ENCODE data around the gene OR2S2.
"Not testable (repeated sequence)": the region's sequence is repeated elsewhere in the genome, so short reads cannot be mapped to it uniquely, and the experiment has no call there.

OR2S2 gene

DNA sequence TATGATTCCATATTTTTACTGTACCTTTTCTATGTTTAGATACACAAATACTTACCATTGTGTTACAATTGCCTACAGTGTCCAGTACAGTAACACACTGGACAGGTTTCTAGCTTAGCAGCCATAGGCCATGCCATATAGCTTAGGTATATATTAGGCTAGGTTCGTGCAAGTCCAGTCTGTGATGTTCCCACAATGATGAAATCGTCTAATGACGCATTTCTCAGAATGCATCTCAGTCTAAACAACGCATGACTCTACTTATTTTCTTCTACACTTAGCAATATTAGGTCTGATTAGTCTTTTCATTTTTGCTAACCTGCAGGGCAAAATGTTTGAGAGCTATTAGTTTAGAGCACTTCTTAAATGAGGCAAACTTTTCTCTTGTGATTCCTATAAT, 22.7 kb downstream of the OR2S2 start:
- in situ Hi-C loops (cut with HindIII; ENCODE audit: low sequenced_read_pairs): no loop called here

DNA sequence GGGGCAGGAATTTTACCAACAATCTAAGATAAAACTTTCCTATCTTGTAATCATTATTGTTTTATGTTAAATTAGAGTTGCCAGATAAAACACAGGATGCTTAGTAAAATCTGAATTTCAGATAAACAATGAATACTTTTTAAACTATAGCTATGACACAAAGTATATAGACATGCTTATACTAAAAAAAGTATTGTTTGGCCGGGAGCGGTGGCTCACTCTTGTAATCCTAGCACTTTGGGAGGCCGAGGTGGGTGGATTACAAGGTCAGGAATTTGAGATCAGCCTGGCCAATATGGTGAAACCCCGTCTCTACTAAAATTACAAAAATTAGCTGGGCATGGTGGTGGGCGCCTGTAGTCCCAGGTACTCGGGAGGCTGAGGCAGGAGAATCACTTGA, 23.9 kb downstream of the OR2S2 start:
- in situ Hi-C loops (cut with HindIII; ENCODE audit: low sequenced_read_pairs): not testable (repeated sequence)

DNA sequence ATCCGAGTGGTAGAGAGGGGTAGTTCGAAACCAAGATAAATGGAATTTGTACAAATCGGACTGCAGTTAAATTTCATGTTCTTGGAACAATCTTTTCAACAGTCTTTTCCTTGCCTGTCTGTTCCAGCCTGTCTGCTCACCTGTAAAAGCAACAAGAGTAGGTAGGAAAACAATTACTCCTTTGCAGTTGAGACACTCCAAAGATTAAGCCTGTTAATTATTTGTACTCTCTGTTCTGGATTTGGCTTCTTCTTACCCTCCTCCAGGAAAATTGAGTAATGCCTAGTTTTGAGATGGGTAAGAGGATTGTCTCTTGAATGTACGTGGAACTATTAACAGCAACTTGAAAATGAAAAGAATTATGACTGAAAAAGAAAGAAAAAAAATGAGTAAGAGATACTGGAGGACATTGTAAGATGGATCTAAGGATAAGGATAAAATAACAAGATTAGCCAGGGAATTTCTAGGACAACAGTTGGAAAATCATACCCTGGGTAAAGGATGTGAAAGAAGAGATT, 24.3 kb downstream of the OR2S2 start:
- in situ Hi-C loops (cut with HindIII; ENCODE audit: low sequenced_read_pairs): no loop called here

DNA sequence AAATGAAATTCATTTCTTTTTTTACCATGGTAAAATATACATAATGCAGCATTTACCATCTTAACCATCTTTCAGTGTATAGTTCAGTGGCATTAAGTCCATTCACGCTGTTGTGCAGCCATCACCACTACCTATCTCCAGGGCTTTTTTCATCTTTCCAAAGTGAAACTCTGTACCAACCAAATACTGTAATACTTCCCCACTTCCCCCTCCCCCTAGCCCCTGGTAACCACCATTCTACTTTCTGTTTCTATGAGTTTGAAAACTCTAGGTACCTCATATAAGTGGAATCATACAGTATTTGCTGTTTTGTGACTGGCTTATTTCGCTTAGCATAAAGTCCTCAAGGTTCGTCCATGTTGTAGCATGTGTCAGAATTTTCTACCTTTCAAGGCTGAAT, 25.2 kb downstream of the OR2S2 start:
- in situ Hi-C loops (cut with HindIII; ENCODE audit: low sequenced_read_pairs): no loop called here

DNA sequence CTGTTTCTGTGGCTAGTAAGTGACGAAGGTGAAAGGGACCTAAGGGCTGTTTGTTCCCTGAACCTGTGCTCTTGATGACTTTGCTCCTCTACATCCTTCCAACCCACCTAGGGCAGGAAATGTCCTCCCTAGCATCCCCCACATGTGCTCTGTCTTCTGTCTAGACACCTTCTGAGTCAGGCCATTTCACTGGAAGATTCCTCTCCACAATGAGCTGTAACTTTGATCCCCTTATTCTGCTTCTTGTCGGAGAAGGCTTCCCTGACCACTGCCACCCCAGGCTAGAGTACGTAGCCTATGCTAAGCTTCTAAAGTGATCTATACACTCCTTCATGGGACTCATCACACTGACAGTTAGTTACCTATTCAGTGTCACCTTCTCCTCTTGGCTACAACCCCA, 27.0 kb downstream of the OR2S2 start:
- in situ Hi-C loops (cut with HindIII; ENCODE audit: low sequenced_read_pairs): no loop called here

DNA sequence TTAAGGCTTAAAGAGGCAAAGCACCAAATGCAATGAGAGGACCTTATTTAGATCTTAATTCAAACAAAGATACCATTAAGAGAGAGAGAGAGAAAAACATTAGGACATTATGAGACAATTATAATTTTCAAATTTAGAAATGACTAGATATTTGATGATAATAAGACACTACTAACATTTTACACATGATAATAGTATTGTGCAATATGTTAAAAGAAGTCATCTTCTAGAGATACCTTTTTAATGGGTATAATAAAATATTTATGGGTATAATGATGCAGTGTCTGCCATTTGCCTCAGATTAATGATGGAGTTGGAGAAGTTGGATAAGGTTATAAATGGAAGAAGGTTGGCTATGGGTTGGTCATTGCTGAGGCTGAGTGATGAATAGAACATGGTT, 27.4 kb downstream of the OR2S2 start:
- in situ Hi-C loops (cut with HindIII; ENCODE audit: low sequenced_read_pairs): no loop called here

DNA sequence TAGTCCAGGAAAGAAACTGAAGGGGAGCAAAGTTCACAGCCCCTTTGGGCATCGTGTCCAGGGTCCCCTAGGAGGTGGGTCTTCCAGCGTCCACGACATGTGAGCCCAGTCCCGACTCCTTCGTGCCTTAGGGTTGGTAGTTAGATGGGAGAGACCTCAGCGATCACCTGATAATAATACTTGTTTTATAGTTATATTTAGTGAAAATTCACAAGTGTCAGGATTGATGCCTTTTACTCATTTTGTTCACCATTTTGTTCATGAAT, 28.6 kb downstream of the OR2S2 start:
- in situ Hi-C loops (cut with HindIII; ENCODE audit: low sequenced_read_pairs): no loop called here

DNA sequence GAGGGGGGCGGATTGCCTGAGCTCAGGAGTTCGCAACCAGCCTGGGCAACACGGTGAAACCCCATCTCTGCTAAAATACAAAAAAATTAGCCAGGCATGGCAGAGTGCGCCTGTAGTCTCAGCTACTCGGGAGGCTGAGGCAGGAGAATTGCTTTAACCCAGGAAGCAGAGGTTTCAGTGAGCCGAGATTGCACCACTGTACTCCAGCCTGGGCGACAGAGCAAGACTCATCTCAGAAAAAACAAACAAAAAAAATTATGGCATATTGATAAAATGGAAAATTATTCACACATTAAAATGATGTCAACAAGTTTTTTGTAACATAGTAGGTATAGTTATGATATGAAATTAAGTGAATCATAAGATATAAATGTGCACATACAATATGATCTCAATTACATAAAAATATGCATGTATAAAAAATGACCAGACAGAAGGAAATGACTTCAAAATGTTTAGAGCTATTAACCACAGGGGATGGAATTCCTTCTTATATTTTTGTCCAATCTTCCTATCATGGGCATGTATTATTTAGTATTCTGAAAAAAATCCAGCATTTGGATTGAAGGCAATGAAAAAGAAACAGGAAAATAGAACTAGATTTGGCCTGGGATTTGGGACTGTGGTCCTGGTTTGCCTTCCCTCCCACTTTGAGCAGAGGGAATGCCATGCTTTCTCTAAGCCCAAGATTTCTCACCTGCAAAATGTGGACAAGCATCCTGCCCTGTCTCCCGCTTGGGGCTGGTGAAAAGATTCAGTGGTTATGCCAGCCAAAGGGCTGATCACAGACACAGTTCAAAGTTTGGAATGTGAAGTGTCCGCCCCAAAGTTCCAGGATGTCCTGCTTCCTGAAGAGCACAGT, 29.1 kb downstream of the OR2S2 start:
- in situ Hi-C loops (cut with HindIII; ENCODE audit: low sequenced_read_pairs): no loop called here

DNA sequence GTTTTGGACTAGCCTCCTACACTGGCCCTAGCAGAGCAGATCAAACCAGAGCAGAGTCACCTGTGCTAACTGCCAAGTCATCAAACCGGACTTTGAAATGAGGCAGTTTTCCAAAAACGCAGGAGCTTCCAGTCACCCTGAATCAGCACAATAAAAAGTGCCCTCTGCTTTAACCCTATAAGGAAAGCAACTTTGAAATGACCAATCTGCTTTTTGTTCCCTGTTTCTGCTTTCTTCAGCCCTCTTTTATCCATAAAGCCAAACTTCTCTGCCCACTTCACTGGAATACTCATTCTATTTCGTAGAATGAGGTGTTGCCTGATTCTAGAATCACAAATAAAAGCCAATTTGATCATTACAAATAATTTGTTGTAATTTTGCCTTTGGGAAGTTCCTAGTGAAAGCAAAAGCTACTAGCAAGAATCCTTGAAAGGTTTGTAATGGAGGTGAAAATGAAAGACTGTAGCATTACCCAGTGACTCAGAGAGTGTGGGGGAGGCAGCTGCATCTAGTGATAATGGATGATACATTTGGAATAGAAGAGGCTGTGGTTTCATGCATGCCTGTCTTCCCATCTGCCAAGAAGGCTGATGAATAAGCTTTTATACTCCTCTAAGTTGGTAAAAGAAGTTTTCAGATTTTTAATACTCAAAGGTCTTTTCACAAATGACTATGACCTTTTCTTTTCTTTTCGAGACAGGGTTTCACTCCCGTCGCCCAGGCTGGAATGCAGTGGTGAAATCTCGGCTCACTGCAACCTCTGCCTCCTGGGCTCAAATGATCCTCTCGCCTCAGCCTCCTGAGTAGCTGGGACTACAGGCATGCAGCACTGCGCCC, 33.8 kb downstream of the OR2S2 start:
- in situ Hi-C loops (cut with HindIII; ENCODE audit: low sequenced_read_pairs): no loop called here

DNA sequence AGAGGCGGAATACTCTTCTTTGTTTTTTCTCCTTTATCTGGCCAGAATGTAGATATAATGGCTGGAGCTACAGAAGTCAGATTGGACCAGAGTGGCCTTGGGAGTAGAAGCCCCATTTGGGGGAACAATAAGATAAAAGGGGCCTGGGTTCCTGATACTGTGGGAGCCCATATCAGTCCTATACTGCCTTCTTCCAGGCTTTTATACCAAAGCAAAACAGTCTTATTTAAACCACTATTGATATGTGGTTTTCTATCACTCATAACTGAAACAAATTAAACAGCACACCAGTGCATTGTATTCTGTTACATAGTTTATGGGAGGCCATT, 34.4 kb downstream of the OR2S2 start:
- in situ Hi-C loops (cut with HindIII; ENCODE audit: low sequenced_read_pairs): no loop called here

DNA sequence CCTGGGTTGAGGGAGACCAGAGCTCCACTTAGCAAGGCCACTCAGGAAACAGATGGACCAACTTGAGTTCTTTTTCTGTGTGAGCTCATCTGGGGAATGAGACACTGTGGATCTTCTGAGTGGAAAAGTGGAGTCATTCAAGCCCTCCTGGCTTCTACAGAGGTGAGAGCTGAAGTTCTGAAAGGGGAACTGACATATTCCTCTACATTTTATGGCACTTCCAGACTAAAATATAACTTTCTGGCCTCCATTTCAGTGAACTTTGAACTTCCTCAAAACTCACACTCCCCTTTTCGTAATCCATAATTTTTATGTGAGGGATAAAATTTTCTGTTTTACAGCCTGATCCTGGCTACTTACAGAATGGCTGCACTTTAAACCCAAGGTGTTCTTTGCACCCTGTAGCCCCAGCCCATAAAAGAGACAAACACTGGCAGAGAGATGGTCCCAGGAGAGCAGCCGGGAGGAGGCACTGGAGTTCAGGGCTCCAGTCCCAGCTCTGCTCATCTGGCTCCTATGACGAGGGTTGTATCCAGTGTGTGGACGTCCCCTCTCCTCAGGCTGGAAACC, 37.8 kb downstream of the OR2S2 start:
- in situ Hi-C loops (cut with HindIII; ENCODE audit: low sequenced_read_pairs): no loop called here

DNA sequence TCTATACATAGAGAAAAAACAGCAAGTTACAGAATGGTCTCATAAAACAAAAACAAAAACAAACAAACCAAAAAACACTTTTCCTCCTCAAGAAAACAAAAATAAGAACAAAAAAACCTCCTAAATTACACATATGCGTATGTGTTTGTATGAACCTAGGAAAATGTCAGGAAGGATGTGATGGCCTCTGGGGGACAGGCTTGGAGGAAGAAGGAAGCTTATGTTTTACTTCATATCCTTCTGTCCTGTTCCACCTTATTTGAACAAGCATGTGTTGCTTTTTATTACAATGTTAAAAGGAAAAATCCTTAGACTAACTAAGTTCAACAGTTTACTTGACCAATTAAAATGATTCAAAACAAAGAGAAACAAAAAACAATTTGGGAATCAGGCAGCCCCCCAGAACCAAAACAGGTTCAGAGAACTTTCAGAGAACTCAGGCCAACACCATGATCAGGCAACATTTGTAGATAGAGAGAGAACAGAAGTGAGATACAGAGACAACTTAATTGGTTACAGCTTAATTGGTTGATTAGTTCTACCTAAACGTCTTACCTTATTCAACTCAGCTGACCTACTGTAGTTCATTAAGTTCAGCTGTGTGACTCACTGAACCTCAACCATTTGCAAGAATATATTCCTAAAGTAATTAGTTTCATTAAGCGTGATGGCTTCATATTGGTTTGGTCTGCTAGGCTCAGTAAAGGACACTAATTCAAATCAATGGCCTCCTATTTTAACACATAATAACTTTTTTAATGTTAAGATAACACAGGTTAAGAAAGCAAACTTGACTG, 38.5 kb downstream of the OR2S2 start:
- in situ Hi-C loops (cut with HindIII; ENCODE audit: low sequenced_read_pairs): no loop called here

DNA sequence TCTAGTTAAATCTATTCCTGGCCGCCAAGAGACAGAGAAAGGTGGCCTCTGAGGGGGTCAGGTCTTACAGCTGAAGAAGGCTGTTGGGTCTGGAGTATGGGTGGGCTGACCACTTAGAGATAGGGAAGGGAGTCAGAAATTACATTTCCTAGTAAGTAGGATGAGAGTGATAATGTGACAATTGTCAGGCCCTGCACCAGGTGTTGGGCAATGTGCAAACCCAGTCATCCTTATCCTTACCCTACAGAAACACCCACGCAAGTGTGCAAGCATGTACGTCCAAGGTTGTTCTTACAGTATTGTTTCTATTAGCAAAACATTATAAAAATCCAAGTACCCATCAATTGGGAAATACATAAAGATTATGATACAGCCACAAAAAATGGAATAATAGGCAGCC, 39.2 kb downstream of the OR2S2 start:
- in situ Hi-C loops (cut with HindIII; ENCODE audit: low sequenced_read_pairs): no loop called here

DNA sequence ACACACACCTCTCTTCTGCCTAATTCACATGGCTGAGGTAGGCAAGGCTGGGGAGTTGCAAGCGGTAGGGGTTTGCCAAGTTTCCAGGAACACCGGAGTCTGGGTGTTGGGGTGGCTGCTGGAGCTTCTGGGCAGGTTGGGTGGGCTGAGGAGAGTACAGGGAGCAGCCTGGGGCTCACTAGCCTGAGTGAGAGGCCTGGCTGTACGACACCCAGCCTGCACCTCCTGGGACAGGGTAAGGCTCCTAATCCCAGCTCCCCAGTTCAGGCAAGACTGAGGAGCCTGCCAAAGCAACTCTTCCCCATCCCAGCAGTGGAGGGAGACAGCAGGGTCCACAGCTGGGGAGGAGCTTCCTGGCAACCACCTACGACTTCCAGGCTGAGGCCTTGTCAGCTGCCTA, 40.7 kb downstream of the OR2S2 start:
- in situ Hi-C loops (cut with HindIII; ENCODE audit: low sequenced_read_pairs): no loop called here

DNA sequence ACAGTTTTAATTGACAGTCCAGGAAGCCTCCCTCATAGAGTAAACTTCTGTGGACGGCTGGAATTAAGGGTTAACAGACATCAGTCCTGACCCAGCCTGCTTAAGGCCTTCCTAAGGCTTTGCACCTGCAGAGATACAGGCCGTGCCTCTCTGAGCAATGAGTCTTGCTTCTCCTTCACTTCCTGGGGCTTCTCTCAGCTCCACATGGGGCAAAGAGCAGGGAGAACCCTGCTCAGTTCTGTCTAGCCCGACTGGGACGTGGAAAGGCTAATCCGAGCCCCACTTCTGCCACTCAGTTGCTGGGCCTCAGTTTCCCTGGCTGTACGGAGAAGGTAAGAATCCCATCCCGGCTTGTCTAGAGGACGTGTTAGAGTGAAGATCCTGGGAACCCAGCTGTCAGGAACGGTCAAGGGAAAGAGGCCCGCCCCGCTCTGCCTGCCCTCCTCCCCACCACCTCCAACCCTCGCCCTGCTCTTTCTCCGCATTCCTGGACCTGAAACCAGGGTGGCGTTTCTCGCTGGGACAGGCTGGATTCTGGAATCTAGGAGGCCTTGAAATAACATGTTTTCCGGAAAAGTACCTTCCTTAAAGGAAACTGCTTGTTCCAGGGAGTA, 42.2 kb downstream of the OR2S2 start:
- in situ Hi-C loops (cut with HindIII; ENCODE audit: low sequenced_read_pairs): no loop called here

DNA sequence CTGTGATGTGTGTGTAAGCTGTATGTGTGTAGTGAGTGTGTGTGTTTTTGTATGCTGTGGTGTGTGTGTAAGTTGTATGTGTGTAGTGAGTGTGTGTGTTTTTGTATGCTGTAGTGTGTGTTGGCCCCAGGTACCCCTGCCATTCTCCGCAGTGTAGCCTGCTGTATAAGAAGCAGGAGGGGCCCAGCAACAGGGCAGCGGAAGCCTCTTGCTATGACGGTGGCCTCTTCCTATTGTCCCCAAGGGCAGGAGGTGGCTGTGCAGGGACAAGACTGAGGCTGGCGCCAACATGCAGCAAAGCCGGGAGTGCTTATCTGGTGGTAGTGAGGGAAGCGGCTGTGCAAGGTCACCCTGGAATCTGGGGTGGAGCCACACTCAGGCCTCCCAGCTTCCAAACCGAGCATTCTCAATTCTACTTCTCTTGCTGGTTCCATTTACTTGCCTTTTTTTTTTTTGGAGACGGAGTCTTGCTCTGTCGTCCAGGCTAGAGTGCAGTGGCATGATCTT, 43.6 kb downstream of the OR2S2 start:
- in situ Hi-C loops (cut with HindIII; ENCODE audit: low sequenced_read_pairs): no loop called here

DNA sequence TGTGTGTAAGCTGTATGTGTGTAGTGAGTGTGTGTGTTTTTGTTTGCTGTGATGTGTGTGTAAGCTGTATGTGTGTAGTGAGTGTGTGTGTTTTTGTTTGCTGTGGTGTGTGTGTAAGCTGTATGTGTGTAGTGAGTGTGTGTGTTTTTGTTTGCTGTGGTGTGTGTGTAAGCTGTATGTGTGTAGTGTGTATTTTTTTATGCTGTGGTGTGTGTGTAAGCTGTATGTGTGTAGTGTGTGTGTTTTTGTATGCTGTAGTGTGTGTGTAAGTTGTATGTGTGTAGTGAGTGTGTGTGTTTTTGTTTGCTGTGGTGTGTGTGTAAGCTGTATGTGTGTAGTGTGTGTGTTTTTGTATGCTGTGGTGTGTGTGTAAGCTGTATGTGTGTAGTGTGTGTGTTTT, 44.5 kb downstream of the OR2S2 start:
- in situ Hi-C loops (cut with HindIII; ENCODE audit: low sequenced_read_pairs): not testable (repeated sequence)

DNA sequence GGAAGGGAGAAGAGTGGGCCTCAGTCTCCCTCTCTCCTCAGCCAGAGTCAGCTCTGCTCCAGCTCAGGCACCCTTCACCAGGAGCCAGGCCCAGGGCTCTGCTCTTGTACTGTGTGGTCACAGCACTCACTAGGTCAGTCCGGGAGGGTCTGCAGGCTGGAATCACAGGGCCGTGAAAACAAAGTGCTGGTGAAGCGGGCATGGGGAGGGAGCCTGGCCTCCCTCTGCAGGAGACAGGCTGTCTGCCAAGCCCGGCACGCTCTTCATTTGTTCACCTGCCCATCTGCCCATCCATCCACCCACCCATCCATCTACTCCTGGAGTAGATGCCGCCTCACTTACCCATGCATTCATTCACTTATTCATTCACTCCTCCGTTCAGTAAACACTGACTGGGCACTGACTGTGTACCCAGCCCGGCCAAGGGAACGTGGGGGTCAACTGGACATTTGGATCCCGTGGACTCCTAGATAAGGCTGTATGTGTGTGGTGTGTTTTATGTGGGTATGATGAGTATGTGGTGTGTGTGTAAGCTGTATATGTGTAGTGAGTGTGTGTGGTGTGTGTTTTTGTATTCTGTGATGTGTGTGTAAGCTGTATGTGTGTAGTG, 45.1 kb downstream of the OR2S2 start:
- in situ Hi-C loops (cut with HindIII; ENCODE audit: low sequenced_read_pairs): no loop called here

DNA sequence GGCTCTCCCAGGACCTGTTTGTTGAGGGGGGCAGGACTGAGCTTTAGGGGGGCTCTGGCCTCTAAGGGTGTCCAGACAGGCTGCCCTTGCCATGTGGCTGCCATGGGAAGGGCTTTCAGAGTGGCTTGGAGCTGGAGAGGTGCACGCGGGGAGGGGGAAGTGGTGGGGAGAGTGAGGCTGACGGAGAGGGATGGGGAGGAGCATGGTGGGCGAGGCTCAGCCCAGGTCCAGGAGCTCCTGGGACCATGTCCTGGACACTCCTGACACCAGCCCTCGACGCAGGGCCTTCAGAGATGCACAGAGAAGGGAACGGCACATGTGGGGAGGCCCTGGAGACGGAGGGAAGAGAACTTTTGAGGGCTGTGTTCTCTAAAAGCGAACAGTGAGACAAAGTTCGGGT, 46.3 kb downstream of the OR2S2 start:
- in situ Hi-C loops (cut with HindIII; ENCODE audit: low sequenced_read_pairs): no loop called here
